WTC11 (cell line): ENCODE data around the gene FAM13B. TPM values are rescaled to one million over a fixed set of nuclear protein-coding genes. Genes with fewer than 3 reads are reported as not detected.

Experiments
- ATAC-seq: fragments of 200-7000 bp; cut with Tn5 transposase; 2 replicates; pipeline ENCODE4 v1.10.0; 2021; ENCODE audit warnings: mild to moderate bottlenecking, moderate library complexity
- CTCF ChIA-PET: fragments of 300-600 bp; sonication (Branson Sonifier 250); formaldehyde crosslinking; loops from one replicate; lab custom pipeline; 2021; ENCODE audit warnings: antibody characterized with exemption; lab: Charles Lee
- POLR2A ChIA-PET: fragments of 350-600 bp; sonication (Branson Sonifier 250); formaldehyde crosslinking; loops from one replicate; lab custom pipeline; 2021; ENCODE audit warnings: antibody characterized with exemption; lab: Charles Lee
- DNase-seq: peaks from one replicate; pipeline ENCODE4 v3.0.0; 2021; ENCODE audit warnings: low spot score
- H3K27ac Mint-ChIP-seq: 2 replicates; pipeline ENCODE4 v1.8.0; 2021; ENCODE audit warnings: mixed read lengths
- H3K27me3 Mint-ChIP-seq: 2 replicates; pipeline ENCODE4 v1.8.0; 2021; ENCODE audit warnings: low read depth, mild to moderate bottlenecking, moderate library complexity, mixed read lengths
- H3K36me3 Mint-ChIP-seq: 2 replicates; pipeline ENCODE4 v1.8.0; 2021; ENCODE audit warnings: mixed read lengths
- H3K4me1 Mint-ChIP-seq: 2 replicates; pipeline ENCODE4 v1.8.0; 2022; ENCODE audit warnings: mixed read lengths
- H3K4me3 Mint-ChIP-seq: 2 replicates; pipeline ENCODE4 v1.8.0; 2021; ENCODE audit warnings: mild to moderate bottlenecking, moderate library complexity, mixed read lengths
- H3K9me3 Mint-ChIP-seq: 2 replicates; pipeline ENCODE4 v1.8.0; 2021; ENCODE audit warnings: mixed read lengths
- ETV6 ChIP-seq: sonication (generic); formaldehyde crosslinking; IDR thresholded peaks from 2 replicates; pipeline ENCODE4 v1.8.1; 2022; ENCODE audit warnings: mild to moderate bottlenecking, missing genetic modification reagents
- FOXJ3 ChIP-seq: sonication (generic); formaldehyde crosslinking; IDR thresholded peaks from 2 replicates; pipeline ENCODE4 v1.9.0; 2021; ENCODE audit warnings: missing genetic modification reagents, mild to moderate bottlenecking, borderline replicate concordance
- GRHL2 ChIP-seq: fragments of 250-450 bp; sonication (Bioruptor Pico); IDR thresholded peaks from 2 replicates; pipeline ENCODE4 v1.8.0; 2022; ENCODE audit warnings: mild to moderate bottlenecking, moderate library complexity; ENCODE audit not compliant: insufficient replicate concordance, severe bottlenecking
- JAZF1 ChIP-seq: fragments of 250-450 bp; sonication (Bioruptor Pico); IDR thresholded peaks from 2 replicates; pipeline ENCODE4 v1.9.0; 2021; ENCODE audit warnings: moderate library complexity, mild to moderate bottlenecking, inconsistent platforms
- MXD4 ChIP-seq: fragments of 250-450 bp; sonication (Bioruptor Pico); IDR thresholded peaks from 2 replicates; pipeline ENCODE4 v1.8.0; 2021; ENCODE audit warnings: mild to moderate bottlenecking, moderate library complexity, borderline replicate concordance
- MYBL2 ChIP-seq: sonication (generic); formaldehyde crosslinking; IDR thresholded peaks from 2 replicates; pipeline ENCODE4 v1.8.1; 2023; ENCODE audit warnings: mild to moderate bottlenecking, moderate library complexity, missing genetic modification reagents
- NR1H2 ChIP-seq: sonication (generic); formaldehyde crosslinking; IDR thresholded peaks from 2 replicates; pipeline ENCODE4 v1.9.0; 2021; ENCODE audit warnings: mild to moderate bottlenecking, moderate library complexity, missing genetic modification reagents
- NR2C2 ChIP-seq: sonication (generic); formaldehyde crosslinking; IDR thresholded peaks from 2 replicates; pipeline ENCODE4 v1.8.0; 2022; ENCODE audit warnings: mild to moderate bottlenecking, missing genetic modification reagents
- SP1 ChIP-seq: sonication (generic); formaldehyde crosslinking; conservative IDR thresholded peaks from 2 replicates; pipeline ENCODE4 v1.8.1; 2022; ENCODE audit warnings: missing genetic modification reagents
- TCF7 ChIP-seq: sonication (generic); formaldehyde crosslinking; IDR thresholded peaks from 2 replicates; pipeline ENCODE4 v1.8.0; 2022; ENCODE audit warnings: mild to moderate bottlenecking, low read depth, missing genetic modification reagents, moderate library complexity
- ZBTB21 ChIP-seq: sonication (generic); formaldehyde crosslinking; IDR thresholded peaks from 2 replicates; pipeline ENCODE4 v1.8.1; 2023; ENCODE audit warnings: mild to moderate bottlenecking, missing genetic modification reagents, borderline replicate concordance
- ZNF121 ChIP-seq: sonication (generic); formaldehyde crosslinking; IDR thresholded peaks from 2 replicates; pipeline ENCODE4 v1.8.0; 2023; ENCODE audit warnings: missing genetic modification reagents
- ZNF263 ChIP-seq: sonication (generic); formaldehyde crosslinking; IDR thresholded peaks from 2 replicates; pipeline ENCODE4 v1.8.1; 2022; ENCODE audit warnings: low read depth, mild to moderate bottlenecking, moderate library complexity, missing genetic modification reagents
- ZNF396 ChIP-seq: fragments of 250-450 bp; sonication (Bioruptor Pico); IDR thresholded peaks from 2 replicates; pipeline ENCODE4 v1.8.0; 2021; ENCODE audit warnings: mild to moderate bottlenecking, moderate library complexity, borderline replicate concordance
- ZNF416 ChIP-seq: fragments of 250-450 bp; sonication (Bioruptor Pico); IDR thresholded peaks from 2 replicates; pipeline ENCODE4 v1.9.0; 2021; ENCODE audit warnings: mild to moderate bottlenecking, inconsistent platforms
- total RNA-seq: library from RNA; stranded (reverse); gene quantifications from 3 replicates; pipeline ENCODE4 v1.2.3, GENCODE V29; 2021
- TF ChIP-seq, protein P1 (sequence below): sonication (generic); formaldehyde crosslinking; IDR thresholded peaks from 2 replicates; pipeline ENCODE4 v1.8.0; 2022; ENCODE audit warnings: mild to moderate bottlenecking, missing genetic modification reagents
- TF ChIP-seq, protein P2 (sequence below): fragments of 250-450 bp; sonication (Bioruptor Pico); IDR thresholded peaks from 2 replicates; pipeline ENCODE4 v2.1.2; 2022; ENCODE audit warnings: mild to moderate bottlenecking, moderate library complexity
- TF ChIP-seq, protein P3 (sequence below): sonication (generic); formaldehyde crosslinking; IDR thresholded peaks from 2 replicates; pipeline ENCODE4 v1.8.1; 2022; ENCODE audit warnings: mild to moderate bottlenecking, missing genetic modification reagents, moderate library complexity, borderline replicate concordance
- TF ChIP-seq, protein P4 (sequence below): sonication (generic); formaldehyde crosslinking; IDR thresholded peaks from 2 replicates; pipeline ENCODE4 v1.8.0; 2023; ENCODE audit warnings: missing genetic modification reagents
- TF ChIP-seq, protein P5 (sequence below): sonication (generic); formaldehyde crosslinking; IDR thresholded peaks from 2 replicates; pipeline ENCODE4 v1.8.0; 2022; ENCODE audit warnings: mild to moderate bottlenecking, missing genetic modification reagents
- TF ChIP-seq, protein P6 (sequence below): fragments of 250-450 bp; sonication (Bioruptor Pico); IDR thresholded peaks from 2 replicates; pipeline ENCODE4 v1.9.0; 2021; ENCODE audit warnings: mild to moderate bottlenecking
- TF ChIP-seq, protein P7 (sequence below): sonication (generic); formaldehyde crosslinking; IDR thresholded peaks from 2 replicates; pipeline ENCODE4 v1.8.1; 2023; ENCODE audit warnings: mild to moderate bottlenecking, missing genetic modification reagents

The FAM13B gene
- total RNA-seq, 1 experiment from 2014 or later, result 15.6 TPM

DNA sequence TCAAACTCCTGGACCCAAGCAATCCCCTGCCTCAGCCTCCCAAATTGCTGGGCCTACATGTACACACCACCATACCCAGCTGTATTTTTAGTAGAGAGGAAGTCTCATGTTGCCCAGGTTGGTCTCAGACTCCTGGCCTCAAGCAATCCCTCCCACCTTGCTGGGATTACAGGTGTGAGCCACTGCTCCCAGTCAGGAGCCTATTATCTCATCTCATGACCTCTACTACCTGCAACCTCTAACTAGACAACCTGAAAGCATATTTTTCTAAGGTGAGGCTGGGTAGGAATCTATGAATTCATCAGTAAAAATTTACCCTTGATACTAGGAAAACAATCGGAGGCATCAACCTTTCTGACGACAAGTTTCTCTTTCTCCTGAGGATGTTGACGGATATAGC lies 10.0 kb downstream of the FAM13B start (continued):
- TF ChIP-seq, protein P1, sequence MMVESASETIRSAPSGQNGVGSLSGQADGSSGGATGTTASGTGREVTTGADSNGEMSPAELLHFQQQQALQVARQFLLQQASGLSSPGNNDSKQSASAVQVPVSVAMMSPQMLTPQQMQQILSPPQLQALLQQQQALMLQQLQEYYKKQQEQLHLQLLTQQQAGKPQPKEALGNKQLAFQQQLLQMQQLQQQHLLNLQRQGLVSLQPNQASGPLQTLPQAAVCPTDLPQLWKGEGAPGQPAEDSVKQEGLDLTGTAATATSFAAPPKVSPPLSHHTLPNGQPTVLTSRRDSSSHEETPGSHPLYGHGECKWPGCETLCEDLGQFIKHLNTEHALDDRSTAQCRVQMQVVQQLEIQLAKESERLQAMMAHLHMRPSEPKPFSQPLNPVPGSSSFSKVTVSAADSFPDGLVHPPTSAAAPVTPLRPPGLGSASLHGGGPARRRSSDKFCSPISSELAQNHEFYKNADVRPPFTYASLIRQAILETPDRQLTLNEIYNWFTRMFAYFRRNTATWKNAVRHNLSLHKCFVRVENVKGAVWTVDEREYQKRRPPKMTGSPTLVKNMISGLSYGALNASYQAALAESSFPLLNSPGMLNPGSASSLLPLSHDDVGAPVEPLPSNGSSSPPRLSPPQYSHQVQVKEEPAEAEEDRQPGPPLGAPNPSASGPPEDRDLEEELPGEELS (CRISPR knock-in tag), result no peak
- TF ChIP-seq SP1 (CRISPR knock-in tag) (no peak), ZNF416 (no peak), ETV6 (no peak), MYBL2 (CRISPR knock-in tag) (no peak), TCF7 (no peak), ZBTB21 (CRISPR knock-in tag) (no peak), ZNF263 (CRISPR knock-in tag) (no peak), JAZF1 (CRISPR knock-in tag) (no peak), NR1H2 (no peak)
- TF ChIP-seq, protein P2, sequence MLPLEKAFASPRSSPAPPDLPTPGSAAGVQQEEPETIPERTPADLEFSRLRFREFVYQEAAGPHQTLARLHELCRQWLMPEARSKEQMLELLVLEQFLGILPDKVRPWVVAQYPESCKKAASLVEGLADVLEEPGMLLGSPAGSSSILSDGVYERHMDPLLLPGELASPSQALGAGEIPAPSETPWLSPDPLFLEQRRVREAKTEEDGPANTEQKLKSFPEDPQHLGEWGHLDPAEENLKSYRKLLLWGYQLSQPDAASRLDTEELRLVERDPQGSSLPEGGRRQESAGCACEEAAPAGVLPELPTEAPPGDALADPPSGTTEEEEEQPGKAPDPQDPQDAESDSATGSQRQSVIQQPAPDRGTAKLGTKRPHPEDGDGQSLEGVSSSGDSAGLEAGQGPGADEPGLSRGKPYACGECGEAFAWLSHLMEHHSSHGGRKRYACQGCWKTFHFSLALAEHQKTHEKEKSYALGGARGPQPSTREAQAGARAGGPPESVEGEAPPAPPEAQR, result no peak
- TF ChIP-seq, protein P3, sequence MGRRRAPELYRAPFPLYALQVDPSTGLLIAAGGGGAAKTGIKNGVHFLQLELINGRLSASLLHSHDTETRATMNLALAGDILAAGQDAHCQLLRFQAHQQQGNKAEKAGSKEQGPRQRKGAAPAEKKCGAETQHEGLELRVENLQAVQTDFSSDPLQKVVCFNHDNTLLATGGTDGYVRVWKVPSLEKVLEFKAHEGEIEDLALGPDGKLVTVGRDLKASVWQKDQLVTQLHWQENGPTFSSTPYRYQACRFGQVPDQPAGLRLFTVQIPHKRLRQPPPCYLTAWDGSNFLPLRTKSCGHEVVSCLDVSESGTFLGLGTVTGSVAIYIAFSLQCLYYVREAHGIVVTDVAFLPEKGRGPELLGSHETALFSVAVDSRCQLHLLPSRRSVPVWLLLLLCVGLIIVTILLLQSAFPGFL (CRISPR knock-in tag), result no peak
- TF ChIP-seq, protein P4, sequence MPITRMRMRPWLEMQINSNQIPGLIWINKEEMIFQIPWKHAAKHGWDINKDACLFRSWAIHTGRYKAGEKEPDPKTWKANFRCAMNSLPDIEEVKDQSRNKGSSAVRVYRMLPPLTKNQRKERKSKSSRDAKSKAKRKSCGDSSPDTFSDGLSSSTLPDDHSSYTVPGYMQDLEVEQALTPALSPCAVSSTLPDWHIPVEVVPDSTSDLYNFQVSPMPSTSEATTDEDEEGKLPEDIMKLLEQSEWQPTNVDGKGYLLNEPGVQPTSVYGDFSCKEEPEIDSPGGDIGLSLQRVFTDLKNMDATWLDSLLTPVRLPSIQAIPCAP (CRISPR knock-in tag), result no peak

DNA sequence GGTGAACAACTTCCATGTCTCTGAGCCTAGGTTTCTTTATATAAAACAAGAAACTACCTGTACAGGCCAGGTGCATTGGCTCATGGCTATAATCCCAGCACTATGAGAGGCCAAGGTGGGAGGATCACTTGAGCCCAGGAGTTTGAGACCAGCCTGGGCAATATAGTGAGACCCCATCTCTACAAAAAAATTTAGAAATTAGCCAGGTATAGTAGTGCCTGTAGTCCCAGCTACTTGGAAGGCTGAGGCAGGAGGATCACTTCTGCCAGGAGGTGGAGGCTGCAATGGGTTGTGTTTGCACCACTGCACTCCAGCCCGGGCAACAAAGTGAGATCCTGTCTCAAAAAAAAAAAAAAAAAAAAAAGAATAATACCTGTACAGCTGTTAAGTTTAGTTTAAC lies 11.1 kb downstream of the FAM13B start:
- Mint-ChIP-seq H3K27me3 (no peaks in the 10 kb centered on the region), H3K4me3 (no peak overlapping the region), H3K36me3 (peaks cover 37% of the 10 kb centered on the region)
- TF ChIP-seq ZNF121 (CRISPR knock-in tag) (peak; percentile 81), NR2C2 (CRISPR knock-in tag) (no peak), GRHL2 (CRISPR knock-in tag) (no peak)
- TF ChIP-seq, all 79 proteins: peak for 1
- Mint-ChIP-seq H3K27ac (no peak overlapping the region), H3K9me3 (no peaks in the 10 kb centered on the region), H3K4me1 (peaks cover 33% of the 10 kb centered on the region)
- ATAC-seq (no peak), DNase-seq (no peak)
- CTCF ChIA-PET, result no interaction called here
- POLR2A ChIA-PET, result no interaction called here

DNA sequence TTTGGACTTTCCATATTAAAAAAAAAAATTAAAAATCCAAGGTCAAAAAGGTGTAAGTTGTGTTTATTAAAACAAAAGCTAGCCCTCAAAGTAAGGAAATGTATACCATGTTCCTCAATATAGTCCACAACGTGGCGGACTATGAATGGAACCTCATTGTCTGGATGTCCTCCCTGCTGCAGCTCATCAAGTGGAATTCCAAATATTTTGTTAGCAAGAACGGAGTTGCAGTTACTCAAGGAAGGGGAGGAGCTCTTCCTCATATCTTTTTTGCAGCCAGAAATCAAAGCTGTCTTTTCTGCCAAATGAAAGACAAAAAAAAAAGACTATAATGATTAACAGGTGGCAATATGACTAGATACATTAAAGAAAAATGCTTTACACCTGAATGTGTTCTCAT lies 14.0 kb downstream of the FAM13B start:
- Mint-ChIP-seq H3K4me1 (peaks cover 28% of the 10 kb centered on the region), H3K27me3 (no peaks in the 10 kb centered on the region), H3K9me3 (no peaks in the 10 kb centered on the region), H3K4me3 (no peak overlapping the region), H3K36me3 (peaks cover 48% of the 10 kb centered on the region), H3K27ac (no peak overlapping the region)
- ATAC-seq, result no peak
- no peak for TF ChIP-seq ZNF396 (CRISPR knock-in tag)
- no peak for TF ChIP-seq FOXJ3 (CRISPR knock-in tag)
- TF ChIP-seq, protein P5, sequence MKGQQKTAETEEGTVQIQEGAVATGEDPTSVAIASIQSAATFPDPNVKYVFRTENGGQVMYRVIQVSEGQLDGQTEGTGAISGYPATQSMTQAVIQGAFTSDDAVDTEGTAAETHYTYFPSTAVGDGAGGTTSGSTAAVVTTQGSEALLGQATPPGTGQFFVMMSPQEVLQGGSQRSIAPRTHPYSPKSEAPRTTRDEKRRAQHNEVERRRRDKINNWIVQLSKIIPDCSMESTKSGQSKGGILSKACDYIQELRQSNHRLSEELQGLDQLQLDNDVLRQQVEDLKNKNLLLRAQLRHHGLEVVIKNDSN (CRISPR knock-in tag), result no peak
- TF ChIP-seq, protein P6, sequence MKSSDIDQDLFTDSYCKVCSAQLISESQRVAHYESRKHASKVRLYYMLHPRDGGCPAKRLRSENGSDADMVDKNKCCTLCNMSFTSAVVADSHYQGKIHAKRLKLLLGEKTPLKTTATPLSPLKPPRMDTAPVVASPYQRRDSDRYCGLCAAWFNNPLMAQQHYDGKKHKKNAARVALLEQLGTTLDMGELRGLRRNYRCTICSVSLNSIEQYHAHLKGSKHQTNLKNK (CRISPR knock-in tag), result no peak
- no peak for TF ChIP-seq MXD4 (CRISPR knock-in tag)
- TF ChIP-seq, protein P7, sequence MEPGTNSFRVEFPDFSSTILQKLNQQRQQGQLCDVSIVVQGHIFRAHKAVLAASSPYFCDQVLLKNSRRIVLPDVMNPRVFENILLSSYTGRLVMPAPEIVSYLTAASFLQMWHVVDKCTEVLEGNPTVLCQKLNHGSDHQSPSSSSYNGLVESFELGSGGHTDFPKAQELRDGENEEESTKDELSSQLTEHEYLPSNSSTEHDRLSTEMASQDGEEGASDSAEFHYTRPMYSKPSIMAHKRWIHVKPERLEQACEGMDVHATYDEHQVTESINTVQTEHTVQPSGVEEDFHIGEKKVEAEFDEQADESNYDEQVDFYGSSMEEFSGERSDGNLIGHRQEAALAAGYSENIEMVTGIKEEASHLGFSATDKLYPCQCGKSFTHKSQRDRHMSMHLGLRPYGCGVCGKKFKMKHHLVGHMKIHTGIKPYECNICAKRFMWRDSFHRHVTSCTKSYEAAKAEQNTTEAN (CRISPR knock-in tag), result no peak
- POLR2A ChIA-PET, result no interaction called here
- no peak for DNase-seq
- CTCF ChIA-PET, result interaction anchor here (1.2 to 1.3 kb wide), 2 partner anchors 46 to 240 kb away, joined by 4 read pairs; no protein-coding TSS in a partner anchor
